Effector memory CD8-positive, alpha-beta T cell (primary cell): ENCODE data around the gene IRF9.
A peak's percentile ranks its signal among the peaks of the same experiment; 100 is the strongest.

Experiments used
- ATAC-seq: fragments of 150-1000 bp; cut with Tn5 transposase; replicated peaks from 2 replicates; pipeline ENCODE4 v1.10.0; 2021; ENCODE audit warnings: mild to moderate bottlenecking, moderate library complexity
- DNase-seq, 3 experiments: peaks; one replicate each; pipeline ENCODE4 v3.0.0; 2021
- H3K27ac Mint-ChIP-seq, 2 donors: one replicate each; pipeline ENCODE4 v1.8.0; 2022; ENCODE audit warnings: mild to moderate bottlenecking in 2 of 2, mixed read lengths in 2 of 2, moderate library complexity in 2 of 2
- H3K27me3 Mint-ChIP-seq, 2 donors: one replicate each; pipeline ENCODE4 v1.8.0; 2022; ENCODE audit warnings: mixed read lengths in 2 of 2
- H3K36me3 Mint-ChIP-seq: one replicate; pipeline ENCODE4 v1.8.0; 2022; ENCODE audit warnings: mild to moderate bottlenecking, moderate library complexity, mixed read lengths; ENCODE audit not compliant: insufficient read depth
- H3K4me1 Mint-ChIP-seq, 2 donors: one replicate each; pipeline ENCODE4 v1.8.0; 2022; ENCODE audit warnings: low read depth in 2 of 2, mixed read lengths in 2 of 2
- H3K4me3 Mint-ChIP-seq, 2 donors: one replicate each; pipeline ENCODE4 v1.8.0; 2022; ENCODE audit warnings: mild to moderate bottlenecking in 2 of 2, mixed read lengths in 2 of 2, moderate library complexity in 2 of 2
- H3K9me3 Mint-ChIP-seq, 2 donors: one replicate each; pipeline ENCODE4 v1.8.0; 2022; ENCODE audit warnings: mixed read lengths in 2 of 2

Gene IRF9

DNA sequence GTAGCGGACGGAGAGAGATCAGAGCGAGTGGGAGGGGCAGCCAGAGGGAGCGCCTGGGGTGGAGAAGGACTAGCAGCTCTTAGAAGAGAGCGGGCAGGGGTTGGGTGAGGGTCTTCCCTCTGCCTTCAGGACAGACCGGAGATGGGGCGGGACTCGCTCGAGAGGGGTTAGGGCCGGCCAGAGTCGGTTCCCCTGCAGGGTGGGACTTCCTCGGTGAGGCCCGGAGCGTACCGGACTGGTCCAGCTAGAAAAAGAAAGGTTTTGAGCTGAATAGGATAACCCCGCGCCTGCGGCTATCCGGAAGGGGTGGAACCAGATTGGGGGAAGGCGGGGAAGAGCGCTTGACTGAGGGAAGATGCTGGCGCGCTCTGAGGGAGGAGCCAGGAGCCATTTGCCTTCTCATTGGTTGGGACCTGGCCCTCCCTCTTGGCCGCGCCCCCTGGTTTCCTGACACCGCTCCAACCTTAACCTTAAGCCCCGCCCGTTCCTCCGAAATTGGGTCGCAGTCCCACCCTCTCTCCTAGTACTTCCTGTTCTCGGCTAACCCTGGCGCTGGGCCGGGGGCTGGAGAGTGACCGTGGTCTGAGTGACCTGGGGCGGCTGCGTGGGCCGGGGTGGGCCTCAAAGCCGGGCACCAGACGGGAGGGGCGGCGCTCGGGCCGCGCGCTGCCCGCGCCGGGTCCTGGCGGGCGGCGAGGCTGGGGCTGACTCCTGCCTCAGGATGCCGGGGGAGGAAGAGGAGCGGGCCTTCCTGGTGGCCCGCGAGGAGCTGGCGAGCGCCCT, 13.9 kb upstream of the IRF9 start, which contains the start of gene RNF31:
RNF31 (plus strand) TSS at position 521 of the 783 bp plus-strand sequence; CDS start at position 722, 201 bp downstream.
- Mint-ChIP-seq H3K36me3 (peaks cover 36% of the 10 kb centered on the region), H3K27ac (peak within 1 kb of the TSS; percentile 89 to 95), H3K9me3 (no peaks in the 10 kb centered on the region), H3K4me3 (peak within 1 kb of the TSS; percentile 97 to 98), H3K27me3 (no peaks in the 10 kb centered on the region), H3K4me1 (peaks cover 37 to 38% of the 10 kb centered on the region in 2 donors)
- peak; percentile 94 to 97 (median 95) for DNase-seq
- ATAC-seq, result peak; percentile 86

GRCh38 chr14:24147761-24148428, 13.2 kb upstream of the IRF9 start:
- Mint-ChIP-seq H3K27ac (peak overlapping the region; percentile 87 to 95), H3K36me3 (peaks cover 44% of the 10 kb centered on the region), H3K9me3 (no peaks in the 10 kb centered on the region), H3K4me3 (peak overlapping the region; percentile 97 to 98), H3K4me1 (peaks cover 34 to 37% of the 10 kb centered on the region in 2 donors), H3K27me3 (no peaks in the 10 kb centered on the region)
- ATAC-seq (no peak), DNase-seq (peak in 1 of 3 experiments; percentile 5)

GRCh38 chr14:24149302-24149969, 11.6 kb upstream of the IRF9 start:
- H3K27ac Mint-ChIP-seq, result peak overlapping the region in 1 of 2 donors; percentile 46
- DNase-seq (no peak), ATAC-seq (no peak)
- peaks cover 53% of the 10 kb centered on the region for H3K36me3 Mint-ChIP-seq
- H3K4me3 Mint-ChIP-seq, result peak overlapping the region; percentile 97 to 98
- H3K27me3 Mint-ChIP-seq, result no peaks in the 10 kb centered on the region
- peaks cover 30 to 32% of the 10 kb centered on the region in 2 donors for H3K4me1 Mint-ChIP-seq
- no peaks in the 10 kb centered on the region for H3K9me3 Mint-ChIP-seq

DNA sequence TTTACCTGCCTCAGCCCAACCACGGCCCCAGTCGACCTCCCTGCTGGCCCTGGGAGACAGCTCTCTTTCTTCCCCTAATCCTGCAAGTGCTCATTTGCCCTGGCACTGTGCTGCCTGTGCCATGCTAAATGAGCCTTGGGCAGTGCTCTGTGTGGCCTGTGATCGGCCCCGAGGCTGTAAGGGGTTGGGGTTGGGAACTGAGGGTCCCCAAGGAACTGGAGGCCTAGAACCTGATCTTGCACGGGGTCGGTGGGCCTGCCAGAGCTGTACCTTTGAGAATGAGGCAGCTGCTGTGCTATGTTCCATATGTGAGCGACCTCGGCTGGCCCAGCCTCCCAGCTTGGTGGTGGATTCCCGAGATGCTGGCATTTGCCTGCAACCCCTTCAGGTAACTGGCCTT, 11.0 kb upstream of the IRF9 start:
- Mint-ChIP-seq H3K27ac (no peak overlapping the region), H3K27me3 (no peaks in the 10 kb centered on the region), H3K9me3 (no peaks in the 10 kb centered on the region), H3K4me1 (peaks cover 28 to 30% of the 10 kb centered on the region in 2 donors), H3K4me3 (no peak overlapping the region), H3K36me3 (peaks cover 54% of the 10 kb centered on the region)
- no peak for DNase-seq
- ATAC-seq, result no peak

- DNase-seq (no peak), ATAC-seq (no peak)
- Mint-ChIP-seq H3K9me3 (no peaks in the 10 kb centered on the region), H3K4me3 (no peak overlapping the region), H3K36me3 (peaks cover 55% of the 10 kb centered on the region), H3K27ac (peak overlapping the region; percentile 25 to 73), H3K27me3 (no peaks in the 10 kb centered on the region), H3K4me1 (peaks cover 23 to 26% of the 10 kb centered on the region in 2 donors)
These were observed 10.5 kb upstream of the IRF9 start for GRCh38 chr14:24150567-24150966.

- Mint-ChIP-seq H3K4me1 (peaks cover 19 to 22% of the 10 kb centered on the region in 2 donors), H3K27me3 (no peaks in the 10 kb centered on the region), H3K36me3 (peaks cover 59% of the 10 kb centered on the region), H3K27ac (peak overlapping the region in 1 of 2 donors; percentile 73), H3K4me3 (no peak overlapping the region), H3K9me3 (no peaks in the 10 kb centered on the region)
- DNase-seq (no peak), ATAC-seq (no peak)
These were observed 10.1 kb upstream of the IRF9 start for GRCh38 chr14:24150993-24151392.

DNA sequence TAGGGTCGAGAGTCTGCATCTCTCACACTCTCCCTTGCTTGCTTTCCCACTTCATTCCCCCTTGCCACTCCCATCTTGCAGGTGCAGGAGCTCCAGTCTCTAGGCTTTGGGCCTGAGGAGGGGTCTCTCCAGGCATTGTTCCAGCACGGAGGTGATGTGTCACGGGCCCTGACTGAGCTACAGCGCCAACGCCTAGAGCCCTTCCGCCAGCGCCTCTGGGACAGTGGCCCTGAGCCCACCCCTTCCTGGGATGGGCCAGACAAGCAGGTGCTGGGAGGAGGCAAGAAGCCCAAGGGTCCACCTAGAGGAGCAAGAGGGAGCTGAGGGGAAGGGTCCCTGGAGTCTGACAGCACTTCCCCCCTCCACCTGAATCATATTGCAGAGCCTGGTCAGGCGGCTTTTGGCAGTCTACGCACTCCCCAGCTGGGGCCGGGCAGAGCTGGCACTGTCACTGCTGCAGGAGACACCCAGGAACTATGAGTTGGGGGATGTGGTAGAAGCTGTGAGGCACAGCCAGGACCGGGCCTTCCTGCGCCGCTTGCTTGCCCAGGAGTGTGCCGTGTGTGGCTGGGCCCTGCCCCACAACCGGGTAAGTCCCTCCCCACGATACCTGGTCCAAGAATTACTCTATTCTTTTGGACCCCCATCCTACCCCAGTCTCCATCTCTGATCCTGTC, 9.5 kb upstream of the IRF9 start:
- peaks cover 19% of the 10 kb centered on the region in 2 donors for H3K4me1 Mint-ChIP-seq
- no peak for ATAC-seq
- H3K36me3 Mint-ChIP-seq, result peaks cover 63% of the 10 kb centered on the region
- H3K27ac Mint-ChIP-seq, result no peak overlapping the region
- no peaks in the 10 kb centered on the region for H3K27me3 Mint-ChIP-seq
- DNase-seq, result no peak
- no peaks in the 10 kb centered on the region for H3K9me3 Mint-ChIP-seq
- no peak overlapping the region for H3K4me3 Mint-ChIP-seq

- peaks cover 91% of the 10 kb centered on the region for H3K36me3 Mint-ChIP-seq
- no peak for DNase-seq
- H3K27ac Mint-ChIP-seq, result peak overlapping the region in 1 of 2 donors; percentile 78
- H3K9me3 Mint-ChIP-seq, result no peaks in the 10 kb centered on the region
- H3K27me3 Mint-ChIP-seq, result no peaks in the 10 kb centered on the region
- no peak for ATAC-seq
- peaks cover 0 to 5% of the 10 kb centered on the region in 2 donors for H3K4me1 Mint-ChIP-seq
- H3K4me3 Mint-ChIP-seq, result no peak overlapping the region
These were observed 6.0 kb upstream of the IRF9 start for GRCh38 chr14:24155100-24155499.

GRCh38 chr14:24156840-24157239, 4.2 kb upstream of the IRF9 start:
- no peak for ATAC-seq
- no peak for DNase-seq
- peaks cover 10% of the 10 kb centered on the region in 2 donors for H3K4me1 Mint-ChIP-seq
- peaks cover 93% of the 10 kb centered on the region for H3K36me3 Mint-ChIP-seq
- H3K4me3 Mint-ChIP-seq, result no peak overlapping the region
- H3K9me3 Mint-ChIP-seq, result no peaks in the 10 kb centered on the region
- no peak overlapping the region for H3K27ac Mint-ChIP-seq
- no peaks in the 10 kb centered on the region for H3K27me3 Mint-ChIP-seq

- Mint-ChIP-seq H3K27ac (no peak overlapping the region), H3K9me3 (no peaks in the 10 kb centered on the region), H3K4me3 (no peak overlapping the region), H3K4me1 (peaks cover 15% of the 10 kb centered on the region in 2 donors), H3K36me3 (peaks cover 93% of the 10 kb centered on the region), H3K27me3 (no peaks in the 10 kb centered on the region)
- no peak for DNase-seq
- ATAC-seq, result no peak
These were observed 3.7 kb upstream of the IRF9 start for GRCh38 chr14:24157331-24157730.

- H3K27ac Mint-ChIP-seq, result peak overlapping the region; percentile 51 to 96
- H3K4me3 Mint-ChIP-seq, result no peak overlapping the region
- ATAC-seq (no peak), DNase-seq (no peak)
- H3K4me1 Mint-ChIP-seq, result peaks cover 35 to 37% of the 10 kb centered on the region in 2 donors
- H3K36me3 Mint-ChIP-seq, result peaks cover 96% of the 10 kb centered on the region
- H3K9me3 Mint-ChIP-seq, result no peaks in the 10 kb centered on the region
- H3K27me3 Mint-ChIP-seq, result no peaks in the 10 kb centered on the region
These were observed 1.1 kb upstream of the IRF9 start for GRCh38 chr14:24159777-24160498.

DNA sequence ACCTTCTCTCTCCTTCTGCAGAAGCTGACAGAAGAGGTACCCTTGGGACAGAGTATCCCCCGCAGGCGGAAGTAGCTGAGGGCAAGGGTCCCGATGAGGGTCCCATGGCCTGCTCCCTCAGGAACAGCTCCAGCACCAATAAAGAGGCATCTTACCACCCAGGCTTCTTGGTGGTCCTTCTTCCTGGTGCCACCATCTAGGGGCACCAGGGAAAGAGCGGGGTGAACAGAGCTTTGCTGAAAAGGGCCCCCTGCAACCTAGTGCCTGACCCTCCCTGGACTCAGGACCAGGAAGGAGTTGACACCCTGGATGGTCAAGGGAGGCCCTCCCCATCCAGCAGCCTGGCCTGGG, 591 bp upstream of the IRF9 start:
- H3K4me3 Mint-ChIP-seq, result peak overlapping the region; percentile 93 to 96
- peaks cover 38 to 39% of the 10 kb centered on the region in 2 donors for H3K4me1 Mint-ChIP-seq
- DNase-seq (no peak), ATAC-seq (no peak)
- no peaks in the 10 kb centered on the region for H3K9me3 Mint-ChIP-seq
- no peaks in the 10 kb centered on the region for H3K27me3 Mint-ChIP-seq
- H3K27ac Mint-ChIP-seq, result peak overlapping the region; percentile 96 to 97
- peaks cover 97% of the 10 kb centered on the region for H3K36me3 Mint-ChIP-seq
